ENCODE results near the gene AMZ2. TPM values are rescaled to one million over a fixed set of nuclear protein-coding genes. Genes with fewer than 3 reads are reported as not detected.
"Not testable (repeated sequence)": the region's sequence is repeated elsewhere in the genome, so short reads cannot be mapped to it uniquely, and the experiment has no call there.

AMZ2 gene
- polyA plus RNA-seq, 3 donors, result 34.0 to 67.6 (median 67.2) TPM

DNA sequence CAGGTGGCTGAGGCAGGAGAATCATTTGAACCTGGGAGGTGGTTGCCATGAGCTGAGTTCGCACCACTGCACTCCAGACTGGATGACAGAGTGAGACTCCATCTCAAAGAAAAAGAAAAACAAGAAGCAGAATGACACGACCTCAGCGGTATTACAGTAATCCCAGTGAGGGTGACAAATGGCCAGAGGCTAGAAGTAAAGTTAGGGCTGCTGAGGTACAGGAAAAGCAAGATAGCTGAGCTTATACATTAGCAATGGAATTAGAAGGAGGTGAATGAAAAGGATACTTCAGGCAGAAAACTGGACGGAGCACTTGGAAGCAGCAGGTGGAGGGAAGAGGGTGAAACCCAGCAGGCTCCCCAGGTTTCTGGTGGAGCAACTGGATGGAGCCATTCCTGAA is 26.1 kb upstream of the AMZ2 start:
- no peaks in the 10 kb centered on the region for H3K27me3 ChIP-seq (ENCODE audit: control insufficient read depth in 2 of 2, insufficient read depth in 2 of 2, low read length in 2 of 2)
- Mint-ChIP-seq H3K4me1 (peaks cover 8% of the 10 kb centered on the region), H3K27me3 (ENCODE audit: low read depth in 3 of 3) (peaks cover 1 to 2% (median 2%) of the 10 kb centered on the region in 3 donors), H3K9me3 (peaks cover 0 to 2% (median 0%) of the 10 kb centered on the region in 7 donors), H3K4me3 (no peak overlapping the region), H3K27ac (peak overlapping the region in 1 of 7 donors; percentile 5), H3K36me3 (peaks cover 4 to 8% of the 10 kb centered on the region in 2 donors)
- no peak overlapping the region for H3K4me2 ChIP-seq (replicated peaks; ENCODE audit: extremely low read depth, low read length, poor library complexity, severe bottlenecking)
- H3K9ac ChIP-seq (ENCODE audit: insufficient read depth, low read length, poor library complexity, severe bottlenecking), result no peak overlapping the region
- WGBS (ENCODE audit: insufficient coverage), result 94% methylated on average over 4 of the region's 4 CpGs
- no peak for DNase-seq
- no peaks in the 10 kb centered on the region for H3K9me3 ChIP-seq (replicated peaks in 1 of 2; ENCODE audit: control insufficient read depth in 1 of 2, insufficient read depth in 1 of 2, low read length in 2 of 2)
- intact Hi-C loops (cut with micrococcal nuclease), result no loop called here
- no peaks in the 10 kb centered on the region for H3K79me2 ChIP-seq (ENCODE audit: insufficient read depth, low read length)
- peaks cover 0 to 8% of the 10 kb centered on the region in 2 donors for H3K4me1 ChIP-seq (ENCODE audit: control insufficient read depth in 1 of 2, insufficient read depth in 2 of 2, low read length in 2 of 2)
- H3K27ac ChIP-seq (ENCODE audit: low read depth in 1 of 2, low read length in 2 of 2), result no peak overlapping the region
- no peak overlapping the region for H3K4me3 ChIP-seq (replicated peaks in 1 of 3; ENCODE audit: low read depth in 2 of 3, low read length in 3 of 3)
- H4K20me1 ChIP-seq (ENCODE audit: insufficient read depth, low read length), result no peaks in the 10 kb centered on the region
- H2AFZ ChIP-seq (ENCODE audit: insufficient read depth, low read depth, low read length, poor library complexity, severe bottlenecking), result no peak overlapping the region
- TF ChIP-seq CTCF (IDR thresholded peaks at IDR 0.05), result no peak
- H3K36me3 ChIP-seq (replicated peaks in 1 of 2; ENCODE audit: control insufficient read depth in 1 of 2, insufficient read depth in 2 of 2, low read length in 2 of 2), result no peaks in the 10 kb centered on the region

DNA sequence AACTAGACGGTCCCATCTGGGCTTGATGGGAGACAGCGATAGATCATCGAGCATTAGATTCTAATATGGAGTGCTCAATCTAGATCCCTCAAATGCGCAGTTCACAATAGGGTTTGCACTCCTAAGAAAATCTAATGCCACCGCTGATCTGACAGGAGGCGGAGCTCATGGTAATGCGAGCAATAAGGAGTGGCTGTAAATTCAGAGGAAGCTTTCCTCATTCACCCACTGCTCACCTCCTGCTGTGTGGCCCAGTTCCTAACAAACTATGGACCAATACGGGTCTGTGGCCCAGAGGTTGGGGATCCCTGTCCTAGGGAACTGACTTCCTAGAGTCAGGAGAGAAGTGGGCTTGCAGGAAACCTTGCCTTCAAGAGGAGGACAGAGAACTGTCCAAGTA is 25.2 kb upstream of the AMZ2 start:
- Histone ChIP-seq H4K20me1 (ENCODE audit: insufficient read depth, low read length) (no peaks in the 10 kb centered on the region), H3K4me1 (ENCODE audit: control insufficient read depth in 1 of 2, insufficient read depth in 2 of 2, low read length in 2 of 2) (peaks cover 0 to 8% of the 10 kb centered on the region in 2 donors), H3K4me2 (replicated peaks; ENCODE audit: extremely low read depth, low read length, poor library complexity, severe bottlenecking) (no peak overlapping the region), H3K9ac (ENCODE audit: insufficient read depth, low read length, poor library complexity, severe bottlenecking) (no peak overlapping the region), H3K9me3 (replicated peaks in 1 of 2; ENCODE audit: control insufficient read depth in 1 of 2, insufficient read depth in 1 of 2, low read length in 2 of 2) (no peaks in the 10 kb centered on the region), H3K27ac (ENCODE audit: low read depth in 1 of 2, low read length in 2 of 2) (no peak overlapping the region), H3K36me3 (replicated peaks in 1 of 2; ENCODE audit: control insufficient read depth in 1 of 2, insufficient read depth in 2 of 2, low read length in 2 of 2) (no peaks in the 10 kb centered on the region), H2AFZ (ENCODE audit: insufficient read depth, low read depth, low read length, poor library complexity, severe bottlenecking) (no peak overlapping the region), H3K79me2 (ENCODE audit: insufficient read depth, low read length) (no peaks in the 10 kb centered on the region), H3K4me3 (replicated peaks in 1 of 3; ENCODE audit: low read depth in 2 of 3, low read length in 3 of 3) (no peak overlapping the region), H3K27me3 (ENCODE audit: control insufficient read depth in 2 of 2, insufficient read depth in 2 of 2, low read length in 2 of 2) (no peaks in the 10 kb centered on the region)
- Mint-ChIP-seq H3K27ac (peak overlapping the region in 3 of 7 donors; percentile 14 to 78 (median 58)), H3K4me1 (peaks cover 8% of the 10 kb centered on the region), H3K36me3 (peaks cover 6 to 11% of the 10 kb centered on the region in 2 donors), H3K9me3 (peaks cover 0 to 2% (median 0%) of the 10 kb centered on the region in 7 donors), H3K4me3 (peak overlapping the region in 1 of 2 donors; percentile 33), H3K27me3 (ENCODE audit: low read depth in 3 of 3) (peaks cover 1 to 2% (median 2%) of the 10 kb centered on the region in 3 donors)
- no peak for TF ChIP-seq CTCF (IDR thresholded peaks at IDR 0.05)
- intact Hi-C loops (cut with micrococcal nuclease), result no loop called here
- WGBS (ENCODE audit: insufficient coverage), result 90% methylated on average over 5 of the region's 8 CpGs
- no peak for DNase-seq

GRCh38 chr17:68225055-68225454 is 22.8 kb upstream of the AMZ2 start:
- H3K9ac ChIP-seq (ENCODE audit: insufficient read depth, low read length, poor library complexity, severe bottlenecking); H4K20me1 ChIP-seq (ENCODE audit: insufficient read depth, low read length); DNase-seq; H3K36me3 Mint-ChIP-seq; H3K4me2 ChIP-seq (replicated peaks; ENCODE audit: extremely low read depth, low read length, poor library complexity, severe bottlenecking); H3K9me3 Mint-ChIP-seq; H3K4me3 ChIP-seq (replicated peaks in 1 of 3; ENCODE audit: low read depth in 2 of 3, low read length in 3 of 3); H3K4me3 Mint-ChIP-seq; H3K79me2 ChIP-seq (ENCODE audit: insufficient read depth, low read length); H3K27ac Mint-ChIP-seq; intact Hi-C loops (cut with micrococcal nuclease); H3K9me3 ChIP-seq (replicated peaks in 1 of 2; ENCODE audit: control insufficient read depth in 1 of 2, insufficient read depth in 1 of 2, low read length in 2 of 2); H3K4me1 ChIP-seq (ENCODE audit: control insufficient read depth in 1 of 2, insufficient read depth in 2 of 2, low read length in 2 of 2); H3K27me3 ChIP-seq (ENCODE audit: control insufficient read depth in 2 of 2, insufficient read depth in 2 of 2, low read length in 2 of 2); H3K36me3 ChIP-seq (replicated peaks in 1 of 2; ENCODE audit: control insufficient read depth in 1 of 2, insufficient read depth in 2 of 2, low read length in 2 of 2); H3K27me3 Mint-ChIP-seq (ENCODE audit: low read depth in 3 of 3); H3K27ac ChIP-seq (ENCODE audit: low read depth in 1 of 2, low read length in 2 of 2); H2AFZ ChIP-seq (ENCODE audit: insufficient read depth, low read depth, low read length, poor library complexity, severe bottlenecking): not testable (repeated sequence)
- 100% methylated on average over 1 of the region's 4 CpGs for WGBS (ENCODE audit: insufficient coverage)
- H3K4me1 Mint-ChIP-seq, result peaks cover 11% of the 10 kb centered on the region
